ENCODE data around the gene FAM237A.

Gene FAM237A

DNA sequence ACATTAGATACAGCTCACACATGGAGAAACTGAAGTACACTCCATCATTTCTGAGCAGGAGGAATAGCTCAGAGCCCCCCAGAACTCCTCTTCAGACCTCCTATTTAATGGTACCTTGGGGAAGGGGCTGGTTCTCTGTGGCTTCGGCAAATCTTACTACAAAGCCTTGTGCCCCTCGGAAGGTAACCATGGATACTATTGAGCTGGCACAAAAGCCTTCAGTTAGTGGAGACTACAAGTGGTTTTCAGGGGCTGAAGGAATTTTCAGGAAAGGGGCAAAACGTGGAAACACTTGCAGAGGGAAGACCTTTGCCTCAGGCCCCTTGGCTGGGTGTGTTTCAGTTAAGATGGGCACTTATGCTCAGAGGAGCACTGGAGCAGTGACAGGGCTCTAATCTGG is 1.1 kb upstream of the FAM237A start:
- ATAC-seq = no peak
- H3K9me3 Mint-ChIP-seq = no peaks in the 10 kb centered on the region
- H3K27me3 Mint-ChIP-seq = peaks cover 8% of the 10 kb centered on the region
- H3K36me3 Mint-ChIP-seq = no peaks in the 10 kb centered on the region
- H3K27ac Mint-ChIP-seq = no peak overlapping the region
- H3K4me3 Mint-ChIP-seq = no peak overlapping the region
- H3K4me1 Mint-ChIP-seq = no peaks in the 10 kb centered on the region

DNA sequence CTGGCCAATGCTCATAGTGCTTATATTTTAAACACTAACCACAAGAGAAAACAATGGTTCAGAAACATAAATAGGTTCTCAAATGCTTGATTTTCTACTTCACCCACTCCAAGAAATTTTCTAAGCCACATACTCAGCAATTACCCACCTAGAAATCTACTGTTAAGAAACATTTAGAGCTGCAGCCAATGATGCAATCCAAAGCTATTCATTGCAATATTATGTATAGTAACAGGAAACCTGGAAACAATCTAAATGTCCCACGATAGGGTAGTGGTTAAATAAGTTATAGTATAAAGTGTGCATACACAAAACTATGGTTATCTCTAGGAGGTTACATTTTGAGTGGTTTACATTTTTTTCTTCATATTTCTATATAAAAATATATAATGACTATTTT is 5.7 kb downstream of the FAM237A start:
- H3K27ac Mint-ChIP-seq = no peak overlapping the region

DNA sequence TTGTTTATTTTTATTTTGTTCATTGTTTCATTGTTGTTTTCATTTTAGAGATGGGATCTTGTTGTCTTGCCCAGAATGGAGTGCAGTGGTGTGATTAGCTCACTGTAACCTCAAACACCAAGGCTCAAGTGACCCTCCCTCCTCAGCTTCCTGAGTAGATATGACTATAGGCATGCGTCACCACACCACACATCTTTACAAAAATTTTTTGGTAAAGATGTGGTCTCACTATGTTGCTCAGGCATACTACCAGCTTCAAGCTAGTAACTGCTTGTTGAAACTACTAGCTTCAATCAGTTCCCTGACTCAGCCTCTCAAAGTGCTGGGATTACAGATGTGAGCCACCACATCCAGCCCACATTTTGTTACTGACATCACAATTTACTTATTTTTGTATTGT is 14.8 kb downstream of the FAM237A start:
- ATAC-seq = no peak
- Mint-ChIP-seq H3K4me3 (no peak overlapping the region), H3K9me3 (peaks cover 6% of the 10 kb centered on the region), H3K27ac (no peak overlapping the region), H3K36me3 (no peaks in the 10 kb centered on the region), H3K27me3 (peaks cover 15% of the 10 kb centered on the region), H3K4me1 (no peaks in the 10 kb centered on the region)

More for the DNA sequence above, 5.7 kb downstream of the FAM237A start:
- Mint-ChIP-seq H3K27me3 (peaks cover 9% of the 10 kb centered on the region), H3K4me3 (no peak overlapping the region), H3K4me1 (no peaks in the 10 kb centered on the region), H3K9me3 (no peaks in the 10 kb centered on the region), H3K36me3 (no peaks in the 10 kb centered on the region)
- ATAC-seq = no peak

DNA sequence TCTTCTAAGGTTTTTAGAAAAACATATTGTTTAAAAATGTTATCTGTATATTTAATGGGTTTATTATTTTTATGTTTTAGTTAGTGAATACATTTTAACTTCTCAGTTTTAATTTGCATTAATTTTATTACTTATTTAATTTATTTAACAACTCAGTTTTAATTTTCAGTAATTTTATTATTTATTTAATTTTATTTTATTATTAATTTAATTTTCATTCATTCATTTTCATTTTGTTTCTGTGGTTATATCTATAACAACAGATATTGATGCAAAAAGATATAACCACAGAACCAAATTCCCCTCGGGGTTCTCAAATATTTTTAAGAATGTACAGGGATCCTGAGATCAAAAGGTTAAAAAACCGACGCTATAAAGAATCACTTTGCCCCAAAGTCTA is 23.0 kb downstream of the FAM237A start:
- Mint-ChIP-seq H3K4me1 (no peaks in the 10 kb centered on the region), H3K27ac (no peak overlapping the region), H3K9me3 (no peaks in the 10 kb centered on the region), H3K27me3 (peaks cover 24% of the 10 kb centered on the region), H3K36me3 (no peaks in the 10 kb centered on the region), H3K4me3 (no peak overlapping the region)
- no peak for ATAC-seq

DNA sequence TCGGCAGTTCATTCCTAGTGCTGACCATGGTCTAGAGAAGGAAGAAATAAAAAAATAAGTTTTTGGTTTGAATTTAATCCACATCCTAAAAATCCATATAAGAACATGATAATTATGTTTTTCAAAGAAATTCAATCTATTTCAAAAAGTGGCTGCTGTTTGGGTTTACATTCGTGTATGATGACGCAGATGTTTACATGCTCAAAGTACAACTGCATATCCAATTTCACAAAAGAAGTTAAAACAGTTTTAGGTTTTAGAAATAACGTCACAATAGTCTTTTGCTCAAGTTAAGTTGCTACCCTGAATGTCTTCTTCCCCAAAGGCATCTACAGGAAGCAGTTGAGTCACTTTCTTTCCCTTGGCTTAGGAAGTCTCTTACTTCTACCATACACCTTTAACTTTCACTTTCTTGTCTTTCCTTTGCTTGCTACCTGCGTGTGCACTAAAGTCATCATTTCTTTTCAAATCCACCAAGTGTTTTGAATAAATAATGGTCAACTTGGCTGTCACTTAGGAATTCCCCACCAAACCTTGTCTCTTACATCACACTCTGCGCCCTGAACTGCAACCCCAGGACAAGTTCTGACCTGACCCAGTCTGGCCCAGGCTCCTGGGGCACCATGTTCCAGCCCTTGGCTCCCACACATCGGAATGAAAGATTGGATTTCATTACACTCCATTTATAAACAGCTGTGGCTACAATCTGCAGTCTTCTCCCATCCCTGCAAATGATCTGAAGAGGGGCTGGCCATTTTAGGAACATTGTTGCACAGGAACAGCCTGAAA is 28.4 kb downstream of the FAM237A start:
- no peak overlapping the region for H3K4me3 Mint-ChIP-seq
- H3K4me1 Mint-ChIP-seq = no peaks in the 10 kb centered on the region
- ATAC-seq = no peak
- peaks cover 28% of the 10 kb centered on the region for H3K27me3 Mint-ChIP-seq
- H3K36me3 Mint-ChIP-seq = no peaks in the 10 kb centered on the region
- H3K9me3 Mint-ChIP-seq = no peaks in the 10 kb centered on the region
- no peak overlapping the region for H3K27ac Mint-ChIP-seq

DNA sequence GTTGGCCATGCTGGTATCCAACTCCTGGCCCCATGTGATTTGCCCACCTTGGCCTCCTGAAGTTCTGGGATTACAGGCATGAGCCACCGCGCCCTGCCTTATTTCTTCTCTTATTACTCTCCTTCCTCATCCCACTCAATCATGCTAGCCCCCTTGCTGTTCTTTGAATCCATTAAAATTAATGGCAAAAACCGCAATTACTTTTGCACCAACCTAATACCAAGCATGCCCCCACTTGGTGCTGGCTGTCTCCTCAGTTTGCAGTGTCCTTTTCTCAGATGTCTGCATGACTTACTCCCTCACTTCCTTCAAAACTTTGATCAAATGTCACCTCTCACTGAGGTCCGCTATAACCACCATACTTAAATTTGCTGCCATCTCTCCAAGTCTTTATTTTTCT is 41.3 kb downstream of the FAM237A start:
- Mint-ChIP-seq H3K27ac (no peak overlapping the region), H3K4me1 (no peaks in the 10 kb centered on the region), H3K4me3 (no peak overlapping the region), H3K9me3 (no peaks in the 10 kb centered on the region), H3K27me3 (peaks cover 25% of the 10 kb centered on the region), H3K36me3 (no peaks in the 10 kb centered on the region)
- no peak for ATAC-seq

DNA sequence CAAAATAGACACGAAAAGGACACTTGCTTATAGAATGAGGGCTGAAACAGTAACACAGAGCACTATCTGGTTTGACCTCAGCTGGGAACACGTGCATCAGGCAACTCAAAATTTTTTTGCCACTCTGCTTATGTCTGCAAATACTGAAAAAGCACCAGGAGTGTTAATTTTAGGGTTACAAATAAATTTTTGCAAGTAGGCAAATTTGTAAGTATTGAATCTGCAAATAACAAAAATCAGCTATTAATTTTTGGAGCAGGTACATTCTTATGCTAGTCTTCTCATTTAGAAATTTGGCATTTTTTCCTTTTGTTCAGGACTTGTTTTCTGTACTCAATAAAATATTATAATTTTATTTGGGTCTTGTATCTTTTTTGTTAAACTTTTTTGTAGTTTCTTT is 46.2 kb downstream of the FAM237A start:
- Mint-ChIP-seq H3K9me3 (no peaks in the 10 kb centered on the region), H3K27me3 (peaks cover 32% of the 10 kb centered on the region), H3K4me1 (no peaks in the 10 kb centered on the region), H3K27ac (no peak overlapping the region), H3K36me3 (no peaks in the 10 kb centered on the region), H3K4me3 (no peak overlapping the region)
- no peak for ATAC-seq

DNA sequence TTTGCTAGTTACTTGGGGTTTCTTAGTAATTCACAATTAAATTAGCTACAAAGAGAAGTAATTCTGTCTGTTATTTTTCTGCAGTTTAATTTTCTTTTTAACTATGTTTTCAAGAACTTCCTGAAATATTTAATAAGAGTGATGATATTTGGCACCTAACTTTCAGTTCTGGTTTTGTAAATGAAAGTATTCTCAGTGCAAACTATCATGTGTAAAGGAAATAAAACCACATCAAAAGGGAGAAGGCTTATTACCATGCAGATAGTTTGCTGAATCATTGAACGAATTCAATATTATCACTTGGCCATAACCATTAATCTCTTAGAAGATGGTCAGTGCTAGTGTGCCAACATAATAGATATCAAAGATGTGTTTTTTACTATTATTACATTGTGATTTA is 46.7 kb downstream of the FAM237A start:
- no peaks in the 10 kb centered on the region for H3K9me3 Mint-ChIP-seq
- H3K4me3 Mint-ChIP-seq = no peak overlapping the region
- H3K27ac Mint-ChIP-seq = no peak overlapping the region
- no peak for ATAC-seq
- H3K4me1 Mint-ChIP-seq = no peaks in the 10 kb centered on the region
- no peaks in the 10 kb centered on the region for H3K36me3 Mint-ChIP-seq
- peaks cover 26% of the 10 kb centered on the region for H3K27me3 Mint-ChIP-seq

DNA sequence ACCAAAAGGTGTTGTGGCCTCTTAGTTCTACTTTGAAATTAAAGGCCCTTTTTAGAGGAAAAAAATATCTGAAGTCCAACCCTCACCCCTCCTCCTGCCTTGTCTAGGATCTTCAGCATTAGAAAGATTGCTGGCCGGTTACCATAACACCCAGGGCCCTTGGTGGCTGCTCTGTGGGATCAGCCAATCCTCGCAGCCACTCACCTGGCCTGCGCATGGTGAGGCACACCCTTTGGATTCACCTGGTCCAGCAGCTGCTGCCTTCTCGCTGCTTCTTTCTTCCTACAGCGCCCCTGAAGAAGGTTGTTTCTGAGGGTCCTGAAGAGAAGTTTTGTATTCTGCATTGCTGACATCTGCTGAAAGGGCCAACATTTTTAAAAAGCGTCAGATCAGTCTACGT is 50.7 kb downstream of the FAM237A start:
- Mint-ChIP-seq H3K9me3 (no peaks in the 10 kb centered on the region), H3K27ac (no peak overlapping the region), H3K4me1 (no peaks in the 10 kb centered on the region), H3K27me3 (peaks cover 14% of the 10 kb centered on the region), H3K4me3 (no peak overlapping the region), H3K36me3 (no peaks in the 10 kb centered on the region)
- ATAC-seq = no peak

DNA sequence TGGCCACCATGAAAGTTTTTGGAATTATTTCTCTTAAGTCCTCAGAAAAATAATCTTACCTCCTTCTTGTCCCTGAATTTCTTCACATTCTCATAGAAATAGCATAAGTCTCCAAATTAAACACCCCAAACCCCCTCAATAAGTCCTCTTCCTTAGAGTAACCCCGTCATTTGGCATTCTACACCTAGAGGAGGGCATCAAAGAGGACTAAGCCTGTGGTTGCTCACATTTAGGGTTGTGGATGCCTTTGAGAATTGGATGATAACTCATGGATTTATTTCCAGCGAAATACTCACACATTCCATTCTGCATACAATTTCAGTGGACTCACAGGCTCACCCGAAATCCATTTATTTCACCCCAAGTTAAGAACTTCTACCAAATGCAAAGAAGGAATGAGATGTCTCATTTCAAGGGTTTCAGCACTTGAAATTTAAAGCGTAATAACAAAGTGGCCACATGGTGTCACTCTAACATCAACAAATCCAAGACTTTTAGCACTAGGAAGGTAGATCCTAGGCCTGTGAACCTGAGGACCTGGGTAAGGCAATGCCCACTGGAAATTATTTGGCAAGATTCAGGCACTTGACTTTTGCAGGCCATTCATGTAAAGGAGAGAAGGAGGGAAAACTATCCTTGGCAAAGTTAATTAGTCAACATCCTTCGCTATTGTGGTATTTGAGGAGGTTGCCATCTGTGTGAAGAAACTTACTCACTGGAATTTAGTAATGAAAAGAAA is 51.3 kb downstream of the FAM237A start:
- H3K27me3 Mint-ChIP-seq = peaks cover 14% of the 10 kb centered on the region
- peak; percentile 58 for ATAC-seq
- H3K9me3 Mint-ChIP-seq = no peaks in the 10 kb centered on the region

DNA sequence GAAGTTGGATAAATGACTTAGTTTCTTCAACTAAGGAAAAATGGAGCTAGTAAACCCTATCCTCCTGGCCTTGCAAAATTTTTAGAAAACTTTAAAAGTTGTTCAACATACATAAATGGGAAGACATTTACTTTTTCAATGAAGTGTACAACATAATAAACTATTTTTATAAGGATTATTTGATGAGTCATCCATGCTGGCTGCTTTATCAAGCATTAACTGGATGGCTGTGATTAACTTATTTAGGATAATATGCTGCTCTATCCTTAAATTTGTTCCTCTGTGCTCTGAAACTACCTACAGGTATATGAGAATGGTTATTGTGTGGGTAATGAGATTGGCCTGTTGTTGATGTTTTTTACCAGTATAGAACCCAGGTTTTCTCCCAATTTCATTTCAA is 54.6 kb downstream of the FAM237A start:
- Mint-ChIP-seq H3K4me3 (no peak overlapping the region), H3K27ac (no peak overlapping the region), H3K36me3 (no peaks in the 10 kb centered on the region), H3K4me1 (peaks cover 5% of the 10 kb centered on the region), H3K27me3 (peaks cover 30% of the 10 kb centered on the region), H3K9me3 (no peaks in the 10 kb centered on the region)
- ATAC-seq = no peak

More for the DNA sequence above, 51.3 kb downstream of the FAM237A start:
- Mint-ChIP-seq H3K36me3 (no peaks in the 10 kb centered on the region), H3K27ac (no peak overlapping the region), H3K4me1 (no peaks in the 10 kb centered on the region), H3K4me3 (no peak overlapping the region)

DNA sequence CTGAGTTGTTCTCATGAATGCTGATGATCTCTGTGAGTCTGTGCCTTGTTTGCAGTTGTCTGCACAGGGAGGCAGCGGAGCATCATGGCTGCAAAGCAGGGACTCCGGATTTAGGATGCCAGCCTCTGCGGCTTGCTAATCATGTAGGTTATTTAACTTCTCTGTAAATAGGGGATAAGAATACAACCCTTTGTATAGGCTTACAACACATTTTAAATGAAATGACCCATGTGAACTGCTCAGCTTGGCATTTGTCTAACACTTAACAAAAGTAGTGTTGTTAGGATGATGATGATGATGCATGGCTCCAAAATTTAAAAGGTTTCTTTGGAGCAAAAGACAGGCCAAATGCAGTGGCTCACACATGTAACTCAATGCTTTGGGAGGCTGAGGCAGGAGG is 56.5 kb downstream of the FAM237A start:
- H3K4me3 Mint-ChIP-seq = no peak overlapping the region
- H3K9me3 Mint-ChIP-seq = no peaks in the 10 kb centered on the region
- H3K27ac Mint-ChIP-seq = no peak overlapping the region
- no peak for ATAC-seq
- no peaks in the 10 kb centered on the region for H3K36me3 Mint-ChIP-seq
- H3K4me1 Mint-ChIP-seq = peaks cover 5% of the 10 kb centered on the region
- H3K27me3 Mint-ChIP-seq = peaks cover 30% of the 10 kb centered on the region

Measured in stimulated activated memory B cell treated with anti-CD40 and anti-IgM and Interleukin-4, amounts not matched to agents 10 μg/mL and 1 μg/mL and 100 μg/mL, for 72 hours (primary cell).